ENCODE data around the gene NUMBL.

Gene NUMBL

GRCh38 chr19:40716482-40717324 is 26.3 kb upstream of the NUMBL start, which contains the start of the genes COQ8B and ITPKC:
COQ8B (minus strand) TSS chr19:40716886; CDS start chr19:40714632, 2,254 bp downstream.
ITPKC (plus strand) TSS chr19:40717112; CDS start chr19:40717136, 24 bp downstream.
- DNase-seq, result peak; percentile 97

GRCh38 chr19:40716031-40716481 is 25.6 kb upstream of the NUMBL start:
- DNase-seq, result no peak

DNA sequence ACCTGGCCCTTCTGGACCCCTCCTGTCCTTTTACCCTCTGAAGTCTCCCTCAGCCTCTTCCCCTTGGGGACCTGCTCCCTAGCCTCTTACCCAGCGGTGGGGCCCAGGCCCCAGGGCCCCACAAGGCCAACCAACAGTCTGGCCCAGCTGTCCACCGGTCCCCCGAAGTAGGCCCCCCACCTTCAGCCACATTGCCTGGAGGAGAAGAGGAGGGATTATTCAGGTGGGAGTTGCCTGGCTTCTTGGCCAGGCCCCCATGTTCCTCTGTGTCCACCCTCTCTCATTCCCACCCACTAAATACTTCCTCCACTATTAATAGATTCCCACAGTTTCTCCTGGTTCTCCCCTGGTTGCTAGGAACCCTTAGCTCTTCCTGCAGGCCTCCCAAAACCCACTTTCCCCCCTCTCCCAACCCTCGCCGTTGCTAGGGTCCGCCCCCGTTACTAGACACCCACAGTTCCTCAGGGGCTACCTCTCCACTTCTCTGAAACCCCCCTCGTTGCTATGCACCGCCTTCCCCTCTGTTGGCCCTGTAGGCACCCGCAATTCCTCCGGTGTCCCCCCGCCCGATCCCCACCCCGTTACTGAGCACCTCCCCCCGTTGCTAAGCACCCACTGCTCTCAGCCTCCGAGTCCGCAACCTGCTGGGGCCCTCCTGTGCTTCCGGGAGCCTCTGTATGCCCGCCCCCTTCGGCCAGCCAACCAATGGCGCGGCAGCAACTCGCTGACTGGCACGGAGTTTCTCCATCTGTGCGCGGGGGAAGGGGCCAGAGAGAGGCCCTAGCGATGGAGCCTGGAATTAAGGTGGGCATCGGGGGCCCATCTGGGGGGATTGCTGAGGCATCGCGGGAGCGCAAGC is 24.2 kb upstream of the NUMBL start:
- DNase-seq, result peak; percentile 60

DNA sequence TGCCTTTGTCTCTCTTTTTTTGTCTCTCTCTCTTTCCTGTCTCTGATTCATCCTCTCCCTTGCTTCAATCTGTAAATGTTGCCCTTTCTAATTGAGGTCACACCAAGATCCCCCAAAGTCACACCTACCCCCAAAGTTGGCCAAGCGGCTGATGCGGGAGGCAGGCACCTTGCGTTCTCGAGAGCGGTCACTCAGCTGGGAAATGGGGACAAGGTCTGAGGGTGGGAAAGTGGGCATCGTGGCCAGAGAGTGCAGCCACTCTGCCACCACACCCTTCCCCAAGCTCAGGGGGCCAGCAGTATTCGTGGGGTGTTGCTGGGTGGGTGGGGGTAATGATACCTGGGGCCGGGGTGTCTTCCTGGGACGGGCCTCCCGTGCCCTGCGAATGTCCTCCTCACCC is 23.5 kb upstream of the NUMBL start:
- DNase-seq, result no peak

- DNase-seq, result no peak
Measured at GRCh38 chr19:40709817-40710216, 19.4 kb upstream of the NUMBL start.

- DNase-seq, result no peak
Measured at GRCh38 chr19:40707615-40708014, 17.2 kb upstream of the NUMBL start.

GRCh38 chr19:40705950-40706619 is 15.6 kb upstream of the NUMBL start:
- no peak for DNase-seq

DNA sequence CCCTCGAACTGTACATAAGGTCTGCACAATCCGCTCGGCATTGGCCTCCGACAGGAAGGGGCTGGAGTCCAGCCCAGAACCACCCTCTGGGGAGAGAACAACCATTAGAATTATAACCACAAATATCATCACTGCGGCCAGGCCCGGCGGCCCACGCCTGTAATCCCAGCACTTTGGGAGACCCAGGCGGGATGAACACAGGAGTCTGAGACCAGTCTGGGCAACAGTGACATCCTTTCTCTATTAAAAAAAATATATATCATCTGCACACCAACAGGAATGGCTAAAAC is 14.9 kb upstream of the NUMBL start:
- DNase-seq, result no peak

GRCh38 chr19:40704491-40705361 is 14.3 kb upstream of the NUMBL start:
- no peak for DNase-seq

GRCh38 chr19:40703029-40703755 is 12.7 kb upstream of the NUMBL start:
- DNase-seq, result no peak

GRCh38 chr19:40702337-40703012 is 12.0 kb upstream of the NUMBL start:
- DNase-seq, result peak; percentile 65

GRCh38 chr19:40701758-40702157 is 11.3 kb upstream of the NUMBL start:
- DNase-seq, result no peak

- DNase-seq, result no peak
Measured at GRCh38 chr19:40700083-40700482, 9.6 kb upstream of the NUMBL start.

- DNase-seq, result no peak
Measured at GRCh38 chr19:40697007-40697406, 6.6 kb upstream of the NUMBL start.

DNA sequence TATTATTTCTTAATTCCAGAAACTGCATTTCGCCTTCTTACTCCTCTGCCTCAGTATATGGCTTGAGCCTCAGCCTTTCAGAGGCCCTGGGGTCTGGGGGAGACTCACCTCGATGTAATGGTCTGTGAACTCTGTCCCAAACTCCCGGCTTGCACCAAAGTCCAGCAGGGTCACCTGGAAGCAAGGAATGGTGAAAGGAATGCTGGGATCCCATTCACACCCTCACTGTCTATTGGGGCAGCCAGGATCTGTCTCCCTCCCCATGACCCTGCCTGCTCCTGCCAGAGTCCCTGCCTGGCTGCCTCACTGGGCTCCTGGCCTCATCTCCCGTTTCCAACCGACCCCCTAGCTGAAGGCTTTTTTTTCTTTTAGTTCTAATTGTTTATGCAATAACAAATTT is 5.4 kb upstream of the NUMBL start:
- no peak for DNase-seq

DNA sequence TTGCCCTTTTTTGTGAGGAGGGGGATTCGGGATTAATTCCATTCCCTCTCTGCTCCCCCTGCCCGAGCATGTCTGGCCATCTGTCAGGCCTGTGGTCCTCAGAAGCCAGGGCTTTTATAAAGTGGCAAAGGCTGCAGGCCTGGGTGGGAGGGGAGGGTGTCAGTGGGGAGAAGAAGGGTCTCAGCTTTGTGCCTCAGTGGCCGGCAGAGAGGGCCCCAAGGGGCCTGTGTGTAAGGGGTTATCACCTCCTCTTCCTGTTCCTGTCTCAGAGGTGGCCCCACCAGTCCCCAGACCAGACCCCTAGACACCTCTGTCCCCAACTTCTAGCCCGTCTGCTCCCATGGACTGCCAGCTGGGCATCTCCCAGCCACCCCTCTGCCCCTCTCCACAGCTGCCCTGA is 3.4 kb upstream of the NUMBL start:
- DNase-seq, result no peak

DNA sequence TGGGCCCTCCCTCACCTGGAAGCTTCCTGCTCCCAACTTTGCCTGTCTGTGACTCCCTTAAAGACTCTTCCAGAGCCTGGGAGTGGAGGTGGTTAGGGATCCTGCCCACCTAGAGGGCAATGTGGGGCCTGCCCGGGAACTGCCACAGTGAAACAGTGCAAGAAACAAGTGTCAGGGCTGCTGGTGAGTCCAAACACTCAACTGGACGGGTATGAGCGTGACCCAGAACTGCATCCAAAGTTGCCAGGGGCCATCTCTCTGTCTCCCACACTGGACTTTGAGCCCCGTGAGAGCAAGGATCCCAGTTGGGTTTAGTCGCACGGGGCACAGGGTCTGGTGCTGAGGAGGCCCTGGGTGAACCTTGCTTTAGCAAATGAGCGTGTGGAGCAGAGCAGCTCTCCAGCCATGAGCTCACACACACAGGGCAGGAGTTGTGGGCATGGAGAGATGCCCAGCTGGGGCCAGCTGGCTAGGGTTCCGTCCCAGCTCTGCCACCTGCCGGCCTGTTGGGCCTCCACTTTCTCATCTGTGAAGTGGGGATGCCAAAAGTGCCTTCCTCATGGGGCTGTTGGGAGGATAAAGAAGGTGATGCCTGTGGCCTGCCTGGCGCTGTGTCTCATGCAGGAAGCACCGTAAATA is 2.8 kb upstream of the NUMBL start:
- no peak for DNase-seq

DNA sequence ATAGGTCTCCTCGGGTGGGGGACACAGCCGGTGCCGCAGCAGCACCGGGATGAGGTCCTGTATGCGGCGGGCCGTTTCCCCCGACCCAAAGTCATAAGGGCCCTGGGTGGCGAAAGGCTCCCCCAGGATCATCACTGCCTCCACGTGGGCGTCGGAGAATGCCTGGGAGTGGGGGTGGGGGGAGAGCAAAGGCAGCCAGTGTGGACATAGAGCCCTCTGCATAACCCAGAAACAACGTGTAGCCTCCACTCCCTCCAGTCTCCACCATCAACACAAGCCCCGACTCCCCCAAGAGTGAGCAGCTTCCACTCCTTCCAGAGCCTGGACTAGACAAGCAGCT is 1.7 kb upstream of the NUMBL start:
- no peak for DNase-seq

GRCh38 chr19:40691421-40692211 is 1.2 kb upstream of the NUMBL start:
- peak; percentile 28 for DNase-seq
